GM18505 (cell line): ENCODE results near the gene HSBP1L1.

Experiments
- ATAC-seq: cut with Tn5 transposase; IDR thresholded peaks from one replicate; pipeline ENCODE4 v1.9.1; 2021; ENCODE audit not compliant: unreplicated experiment
- POLR2A ChIP-seq: IDR thresholded peaks from 4 replicates; pipeline ENCODE4 v1.6.1; 2011; ENCODE audit warnings: borderline replicate concordance; ENCODE audit not compliant: insufficient read depth, insufficient read length; ENCODE audit errors: extremely low read depth

The HSBP1L1 gene

DNA sequence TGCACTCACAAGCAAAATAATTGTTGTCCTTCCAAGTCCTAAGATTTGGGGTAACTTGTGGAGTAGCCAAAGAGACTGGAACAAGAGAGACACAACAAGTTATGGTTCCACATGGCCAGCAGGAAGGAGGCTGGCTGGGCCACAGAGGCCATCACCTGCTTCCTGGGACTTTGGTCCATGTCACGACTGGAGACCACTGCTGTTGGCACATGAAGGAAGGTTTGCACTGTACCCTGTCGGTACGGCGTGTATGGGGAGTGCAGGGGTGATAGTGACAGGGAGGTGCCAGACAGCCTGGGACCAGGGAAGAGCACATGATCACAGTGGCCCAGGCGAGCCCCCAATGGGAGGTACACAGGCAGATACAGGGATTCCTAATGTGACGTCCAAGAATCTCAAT, 28.5 kb upstream of the HSBP1L1 start:
- TF ChIP-seq POLR2A = no peak
- no peak for ATAC-seq

GRCh38 chr18:79936641-79937040, 27.8 kb upstream of the HSBP1L1 start:
- TF ChIP-seq POLR2A = no peak

GRCh38 chr18:79937103-79937860, 27.2 kb upstream of the HSBP1L1 start:
- ATAC-seq = no peak
- no peak for TF ChIP-seq POLR2A

More at GRCh38 chr18:79936641-79937040, 27.8 kb upstream of the HSBP1L1 start:
- ATAC-seq = no peak

- no peak for ATAC-seq
- TF ChIP-seq POLR2A = no peak
These were observed 26.2 kb upstream of the HSBP1L1 start for GRCh38 chr18:79938196-79938595.

- ATAC-seq = no peak
- no peak for TF ChIP-seq POLR2A
These were observed 25.3 kb upstream of the HSBP1L1 start for GRCh38 chr18:79939096-79939495.

GRCh38 chr18:79940126-79940813, 24.2 kb upstream of the HSBP1L1 start:
- TF ChIP-seq POLR2A = no peak
- no peak for ATAC-seq

- no peak for TF ChIP-seq POLR2A
- ATAC-seq = no peak
These were observed 23.5 kb upstream of the HSBP1L1 start for GRCh38 chr18:79940814-79941472.

- ATAC-seq = no peak
- no peak for TF ChIP-seq POLR2A
These were observed 22.8 kb upstream of the HSBP1L1 start for GRCh38 chr18:79941473-79942119.

DNA sequence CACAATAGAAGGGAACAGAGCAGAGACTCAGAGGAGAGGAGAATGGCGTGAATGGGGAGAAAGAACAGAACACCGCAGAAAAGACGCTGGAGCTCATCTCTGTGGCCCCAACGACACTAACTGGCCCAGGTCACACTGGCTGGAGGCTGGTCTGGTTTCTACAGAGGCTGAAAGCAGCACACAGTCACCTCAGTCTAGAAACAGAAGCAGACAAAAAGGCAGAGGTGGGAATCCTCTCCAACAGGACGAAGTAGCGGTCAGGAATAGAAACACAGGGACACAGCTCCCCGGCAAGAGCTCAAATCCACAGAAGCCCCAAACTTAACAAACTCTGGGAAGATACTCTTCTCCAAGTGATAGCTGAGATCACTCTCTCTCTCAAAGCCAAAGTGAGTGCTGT, 22.2 kb upstream of the HSBP1L1 start:
- ATAC-seq = no peak
- TF ChIP-seq POLR2A = no peak

DNA sequence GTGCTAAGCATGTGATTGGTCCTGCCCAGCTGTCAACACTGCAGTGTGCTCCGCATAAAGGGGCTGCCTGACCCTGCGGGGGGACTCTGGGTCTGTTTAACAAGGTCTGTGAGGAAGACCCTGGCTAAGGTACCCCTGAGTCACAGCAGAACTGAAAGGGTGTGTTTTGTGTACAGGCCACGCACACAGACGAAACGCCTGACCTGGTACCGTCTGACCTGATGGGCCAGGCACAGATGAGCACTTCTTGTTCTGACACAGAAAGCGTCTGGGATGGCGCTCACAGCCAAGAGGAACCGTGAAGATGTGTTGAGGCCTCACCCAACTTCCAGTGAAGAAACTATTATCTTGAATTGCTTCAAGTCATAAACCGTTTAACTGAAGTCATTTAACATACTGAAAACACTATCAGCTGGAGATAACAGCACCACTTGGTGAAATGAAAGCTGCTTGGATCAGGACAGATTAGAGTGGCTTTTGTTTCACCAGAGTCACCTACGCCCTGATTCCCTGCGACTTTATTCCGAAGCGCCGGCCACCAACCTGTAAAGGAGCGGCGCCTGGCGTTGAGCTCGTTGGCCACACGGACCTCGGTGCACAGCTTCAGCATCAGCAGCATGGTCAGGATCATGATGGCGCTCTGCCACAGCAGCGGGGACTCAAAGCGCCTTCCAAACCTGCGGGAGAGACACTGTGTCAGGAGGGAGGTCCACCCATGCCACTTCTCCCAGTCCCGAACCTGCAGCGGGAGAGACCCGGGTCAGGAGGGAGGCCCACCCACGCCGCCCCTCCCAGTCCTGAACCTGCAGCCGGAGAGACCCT, 21.4 kb upstream of the HSBP1L1 start:
- no peak for TF ChIP-seq POLR2A
- ATAC-seq = no peak

- ATAC-seq = no peak
- TF ChIP-seq POLR2A = no peak
These were observed 20.8 kb upstream of the HSBP1L1 start for GRCh38 chr18:79943608-79944125.

GRCh38 chr18:79944126-79944731, 20.2 kb upstream of the HSBP1L1 start:
- ATAC-seq = no peak
- TF ChIP-seq POLR2A = no peak
